Mesothelial cell of epicardium (in vitro differentiated cells): ENCODE measurements around the gene KCNT1. TPM values are rescaled to one million over a fixed set of nuclear protein-coding genes. Genes with fewer than 3 reads are reported as not detected.

Experiments
- DNase-seq, 2 experiments: peaks; one replicate each; pipeline ENCODE4 v3.0.0; 2021; ENCODE audit warnings: low spot score in 2 of 2; ENCODE audit not compliant: unreplicated experiment in 2 of 2
- H3K27ac Mint-ChIP-seq: 2 replicates; pipeline ENCODE4 v1.8.0; 2021; ENCODE audit warnings: mixed read lengths
- H3K27me3 Mint-ChIP-seq: 2 replicates; pipeline ENCODE4 v1.8.0; 2021; ENCODE audit warnings: low read depth, mixed read lengths
- H3K36me3 Mint-ChIP-seq: 2 replicates; pipeline ENCODE4 v1.8.0; 2021; ENCODE audit warnings: mixed read lengths
- H3K4me1 Mint-ChIP-seq: 2 replicates; pipeline ENCODE4 v1.8.0; 2021; ENCODE audit warnings: mixed read lengths
- H3K4me3 Mint-ChIP-seq: 2 replicates; pipeline ENCODE4 v1.8.0; 2021; ENCODE audit warnings: mild to moderate bottlenecking, moderate library complexity, mixed read lengths
- H3K9me3 Mint-ChIP-seq: 2 replicates; pipeline ENCODE4 v1.8.0; 2021; ENCODE audit warnings: mixed read lengths
- total RNA-seq: library from RNA; stranded (reverse); gene quantifications from 3 replicates; pipeline ENCODE4 v1.2.1, GENCODE V29; 2021
- TF ChIP-seq, protein P1 (sequence below): fragments of 200-600 bp; sonication (generic); IDR thresholded peaks from one replicate; pipeline ENCODE4 v1.5.0; 2021; ENCODE audit warnings: antibody characterized with exemption; ENCODE audit not compliant: unreplicated experiment

The KCNT1 gene
- total RNA-seq, 1 donor from 2014 or later, result not detected

DNA sequence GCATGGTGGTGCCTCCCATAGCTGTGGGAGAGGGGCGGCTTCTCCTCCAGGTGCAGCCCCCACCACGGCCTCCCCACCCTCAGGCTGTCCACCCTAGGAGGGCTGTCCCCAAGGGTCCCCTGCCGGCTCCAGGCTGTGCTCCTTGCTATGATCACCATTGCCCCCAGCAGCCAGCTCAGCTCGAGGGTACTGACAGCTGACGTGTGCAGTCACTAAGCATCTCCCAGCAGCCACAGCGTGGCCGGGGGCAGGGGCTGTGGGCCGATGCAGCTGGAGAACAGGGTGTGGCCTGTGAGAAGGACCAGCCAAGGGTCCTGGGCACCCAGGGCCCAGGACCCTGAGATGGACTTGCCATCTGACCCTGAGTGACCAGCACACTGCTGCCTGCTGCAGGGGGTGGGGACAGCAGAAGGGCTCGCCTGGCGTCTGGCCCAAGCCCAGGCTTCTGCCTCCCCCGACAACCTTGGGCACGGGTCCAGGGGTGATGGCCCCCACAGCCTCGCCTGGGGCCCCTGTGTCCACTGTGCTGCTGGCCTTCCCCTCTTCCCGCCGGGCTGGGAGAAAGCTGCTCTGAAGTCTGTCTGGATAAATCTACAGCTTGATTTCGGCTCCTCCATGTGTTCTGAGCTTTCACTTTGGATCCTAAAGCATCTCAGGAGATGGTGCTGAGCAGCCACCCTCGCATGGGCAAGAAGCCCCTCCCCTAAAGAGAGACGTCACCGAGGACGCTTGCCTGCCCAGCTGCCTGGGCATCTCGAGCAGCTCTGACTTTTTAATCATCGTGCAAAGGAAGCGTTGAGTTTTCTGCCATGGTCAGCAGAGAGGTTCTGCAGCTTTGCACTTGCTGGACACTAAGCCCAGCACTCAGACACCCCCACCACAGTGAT is 5.5 kb downstream of the KCNT1 start:
- Mint-ChIP-seq H3K4me3 (no peak overlapping the region), H3K9me3 (no peaks in the 10 kb centered on the region), H3K4me1 (peaks cover 1% of the 10 kb centered on the region), H3K27ac (no peak overlapping the region), H3K36me3 (no peaks in the 10 kb centered on the region), H3K27me3 (peaks cover 68% of the 10 kb centered on the region)
- TF ChIP-seq, protein P1, sequence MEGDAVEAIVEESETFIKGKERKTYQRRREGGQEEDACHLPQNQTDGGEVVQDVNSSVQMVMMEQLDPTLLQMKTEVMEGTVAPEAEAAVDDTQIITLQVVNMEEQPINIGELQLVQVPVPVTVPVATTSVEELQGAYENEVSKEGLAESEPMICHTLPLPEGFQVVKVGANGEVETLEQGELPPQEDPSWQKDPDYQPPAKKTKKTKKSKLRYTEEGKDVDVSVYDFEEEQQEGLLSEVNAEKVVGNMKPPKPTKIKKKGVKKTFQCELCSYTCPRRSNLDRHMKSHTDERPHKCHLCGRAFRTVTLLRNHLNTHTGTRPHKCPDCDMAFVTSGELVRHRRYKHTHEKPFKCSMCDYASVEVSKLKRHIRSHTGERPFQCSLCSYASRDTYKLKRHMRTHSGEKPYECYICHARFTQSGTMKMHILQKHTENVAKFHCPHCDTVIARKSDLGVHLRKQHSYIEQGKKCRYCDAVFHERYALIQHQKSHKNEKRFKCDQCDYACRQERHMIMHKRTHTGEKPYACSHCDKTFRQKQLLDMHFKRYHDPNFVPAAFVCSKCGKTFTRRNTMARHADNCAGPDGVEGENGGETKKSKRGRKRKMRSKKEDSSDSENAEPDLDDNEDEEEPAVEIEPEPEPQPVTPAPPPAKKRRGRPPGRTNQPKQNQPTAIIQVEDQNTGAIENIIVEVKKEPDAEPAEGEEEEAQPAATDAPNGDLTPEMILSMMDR, result no peak
- no peak for DNase-seq

DNA sequence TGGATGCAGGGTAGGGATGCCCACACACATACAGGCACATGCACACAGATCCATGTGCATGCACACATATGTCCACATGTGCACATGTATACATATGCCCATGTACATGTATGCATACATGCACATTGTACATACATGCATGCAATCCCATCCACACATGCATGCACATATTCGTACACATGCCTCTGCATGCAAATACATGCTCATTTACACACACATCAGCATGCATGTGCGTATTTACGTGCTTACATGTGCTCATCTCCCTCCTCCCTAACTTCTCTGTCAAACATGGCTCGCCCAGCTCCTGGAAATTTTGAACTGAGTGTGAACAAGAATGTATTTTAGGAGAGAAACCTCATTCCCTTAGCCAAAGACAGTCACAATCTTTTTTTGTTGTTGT is 6.2 kb downstream of the KCNT1 start:
- H3K36me3 Mint-ChIP-seq, result no peaks in the 10 kb centered on the region

DNA sequence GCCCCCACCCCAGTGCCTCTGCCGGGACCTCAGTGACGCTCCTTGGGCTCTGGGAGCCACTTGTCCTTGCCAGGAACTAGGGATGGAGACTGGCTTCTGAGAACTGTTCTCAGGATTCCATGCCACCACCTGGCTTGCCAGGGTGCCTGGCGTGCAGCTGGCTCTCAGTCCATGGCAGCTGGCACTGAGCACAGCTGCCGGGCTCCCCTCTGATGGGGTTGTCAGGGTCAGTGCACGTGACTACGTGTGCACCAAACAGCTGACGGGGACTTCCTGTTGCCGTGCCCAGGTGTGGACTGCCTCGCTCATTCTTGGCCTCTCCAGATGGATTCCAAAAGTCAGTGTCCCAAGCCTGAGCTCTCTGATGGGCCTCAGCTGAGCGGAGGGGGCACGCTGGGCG is 9.4 kb downstream of the KCNT1 start:
- Mint-ChIP-seq H3K4me1 (no peaks in the 10 kb centered on the region), H3K36me3 (no peaks in the 10 kb centered on the region), H3K4me3 (no peak overlapping the region), H3K27ac (no peak overlapping the region), H3K27me3 (peaks cover 82% of the 10 kb centered on the region), H3K9me3 (no peaks in the 10 kb centered on the region)
- DNase-seq, result no peak
- TF ChIP-seq, protein P1, result no peak

More for the DNA sequence above, 6.2 kb downstream of the KCNT1 start:
- Mint-ChIP-seq H3K4me1 (peaks cover 1% of the 10 kb centered on the region), H3K27me3 (peaks cover 69% of the 10 kb centered on the region), H3K4me3 (no peak overlapping the region), H3K27ac (no peak overlapping the region), H3K9me3 (no peaks in the 10 kb centered on the region)
- TF ChIP-seq, protein P1, result no peak
- no peak for DNase-seq

DNA sequence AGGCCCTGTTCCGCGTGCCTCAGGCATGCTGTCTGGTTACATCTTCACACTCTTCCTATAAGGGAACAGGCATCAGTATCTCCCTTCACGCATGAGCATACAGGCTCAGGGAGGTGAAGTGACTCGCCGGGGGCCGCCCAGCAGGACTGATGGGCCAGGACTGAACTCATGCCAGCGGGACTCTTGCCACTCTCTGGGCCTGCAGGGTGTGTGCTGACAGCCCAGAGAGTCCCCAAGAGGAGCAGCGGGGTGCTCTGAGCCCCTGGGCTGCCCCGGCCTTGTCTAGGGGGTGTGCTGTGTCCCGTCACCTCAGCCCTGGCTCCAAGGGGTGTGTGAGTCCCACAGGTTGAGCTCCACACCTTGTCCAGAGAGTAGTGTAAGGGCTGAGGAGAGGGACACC is 9.9 kb downstream of the KCNT1 start:
- Mint-ChIP-seq H3K9me3 (no peaks in the 10 kb centered on the region), H3K4me1 (no peaks in the 10 kb centered on the region), H3K4me3 (no peak overlapping the region), H3K36me3 (no peaks in the 10 kb centered on the region), H3K27me3 (peaks cover 87% of the 10 kb centered on the region), H3K27ac (no peak overlapping the region)
- TF ChIP-seq, protein P1, result no peak
- DNase-seq, result no peak

DNA sequence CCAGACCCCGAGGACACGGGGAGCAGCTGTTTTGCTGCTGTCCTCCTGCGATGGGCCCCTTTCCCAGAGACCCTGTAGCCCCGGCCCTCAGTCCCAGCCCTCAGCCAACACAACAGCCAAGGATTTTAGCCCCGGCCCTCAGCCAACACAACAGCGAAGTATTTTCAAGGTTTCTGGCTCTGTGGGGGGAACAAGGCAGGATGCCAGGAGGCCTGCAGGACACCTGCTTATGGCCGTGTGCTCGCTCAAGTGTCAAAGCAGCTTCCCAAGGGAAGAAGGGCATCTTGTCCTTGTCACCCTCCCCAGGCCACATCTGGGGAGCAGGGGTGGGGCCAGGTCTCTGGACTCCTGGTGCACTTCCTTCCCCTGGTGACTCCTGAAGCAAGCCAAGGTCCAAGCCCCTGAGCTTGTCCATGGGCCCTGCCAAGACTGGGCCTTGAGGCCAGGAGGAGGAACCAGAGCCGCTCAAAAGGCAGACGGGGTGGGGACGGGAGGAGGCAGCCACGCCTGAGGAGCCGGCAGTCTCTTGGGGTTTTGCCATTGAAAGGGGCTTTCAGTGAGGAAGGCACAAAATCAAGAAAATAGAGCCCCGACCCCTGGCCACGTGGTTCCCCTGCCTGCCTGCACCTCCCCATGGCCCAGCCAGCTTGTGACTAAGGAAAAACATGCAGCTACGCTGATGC is 10.8 kb downstream of the KCNT1 start:
- H3K27me3 Mint-ChIP-seq, result peaks cover 90% of the 10 kb centered on the region
- H3K9me3 Mint-ChIP-seq, result no peaks in the 10 kb centered on the region
- H3K36me3 Mint-ChIP-seq, result no peaks in the 10 kb centered on the region
- H3K4me1 Mint-ChIP-seq, result no peaks in the 10 kb centered on the region
- H3K4me3 Mint-ChIP-seq, result no peak overlapping the region
- TF ChIP-seq, protein P1, result no peak
- no peak overlapping the region for H3K27ac Mint-ChIP-seq
- no peak for DNase-seq
